ENCODE results near the gene NPPB. TPM values are rescaled to one million over a fixed set of nuclear protein-coding genes. Genes with fewer than 3 reads are reported as not detected.
A peak's percentile ranks its signal among the peaks of the same experiment; 100 is the strongest.

The NPPB gene
- total and polyA plus RNA-seq, 9 of the 15 experiments (the other 6 are each of a cell fraction or from before 2014, with no cell fraction given), result not detected

DNA sequence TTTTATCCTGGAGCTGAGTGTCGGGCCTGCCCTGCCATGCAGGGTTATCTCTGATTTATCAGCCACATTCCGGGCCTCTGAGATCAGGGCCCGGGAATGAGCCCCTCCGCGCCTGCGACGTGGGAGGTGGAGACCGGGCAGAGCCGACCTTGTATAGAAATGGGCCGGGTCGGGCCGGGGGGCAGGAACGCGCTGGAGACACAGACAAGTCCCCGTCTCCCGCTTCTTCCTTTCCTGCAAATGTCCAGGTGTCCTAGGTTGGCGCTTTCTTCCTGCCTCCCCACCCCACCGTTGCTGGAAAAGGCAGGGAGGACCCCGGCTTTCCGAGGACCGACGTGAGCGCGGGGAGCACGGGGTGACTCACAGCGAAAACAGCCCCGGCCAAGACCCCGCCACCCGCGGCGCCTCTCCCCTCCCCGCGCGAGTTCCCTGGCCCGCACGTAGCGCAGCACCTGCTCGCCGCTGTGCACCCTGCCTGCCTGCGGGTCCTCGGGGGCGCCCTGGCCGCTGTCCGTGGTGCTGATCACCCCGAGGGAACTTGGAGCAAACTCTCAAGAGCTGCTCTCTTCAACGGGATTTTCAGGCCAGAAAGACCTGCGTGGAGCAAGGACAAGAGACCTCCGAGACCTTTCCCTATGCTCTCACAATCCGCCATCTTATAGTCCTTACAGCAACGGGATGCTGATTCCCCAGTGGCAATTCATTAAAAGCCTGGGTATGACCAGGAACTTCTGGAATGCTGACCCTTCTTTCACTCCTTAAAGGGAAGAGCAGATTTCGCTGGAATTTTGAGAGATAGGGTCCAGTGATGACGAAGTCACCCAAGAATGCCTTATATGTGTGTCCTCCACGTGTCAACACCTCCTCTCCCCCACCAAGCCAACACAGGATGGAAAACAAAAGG, 475 bp upstream of the NPPB start (continued):
- no peak for TF ChIP-seq ZNF717 (CRISPR knock-in tag; IDR thresholded peaks at IDR 0.05)
- no peak for TF ChIP-seq PTBP1 (IDR thresholded peaks at IDR 0.05; ENCODE audit: low read depth, low read length)
- TF ChIP-seq C11orf30 (IDR thresholded peaks at IDR 0.05; ENCODE audit: low read depth), result no peak
- no peak for TF ChIP-seq ZFP30 (CRISPR knock-in tag; IDR thresholded peaks at IDR 0.05; ENCODE audit: borderline replicate concordance)
- no peak for TF ChIP-seq KAT2B (IDR thresholded peaks at IDR 0.05; ENCODE audit: low read depth, low read length)
- no peak for TF ChIP-seq POLR2B (IDR thresholded peaks at IDR 0.05; ENCODE audit: low read depth, partially characterized antibody)
- no peak for TF ChIP-seq MEF2A (IDR thresholded peaks at IDR 0.05; ENCODE audit: control insufficient read depth, low read depth, low read length)
- no peak for TF ChIP-seq ILF3 (IDR thresholded peaks at IDR 0.05; ENCODE audit: borderline replicate concordance)
- TF ChIP-seq NFYB (IDR thresholded peaks at IDR 0.05; ENCODE audit: extremely low read depth, insufficient read length), result no peak
- no peak for TF ChIP-seq ZNF589 (CRISPR knock-in tag; IDR thresholded peaks at IDR 0.05; ENCODE audit: low read depth)
- TF ChIP-seq, protein P1, sequence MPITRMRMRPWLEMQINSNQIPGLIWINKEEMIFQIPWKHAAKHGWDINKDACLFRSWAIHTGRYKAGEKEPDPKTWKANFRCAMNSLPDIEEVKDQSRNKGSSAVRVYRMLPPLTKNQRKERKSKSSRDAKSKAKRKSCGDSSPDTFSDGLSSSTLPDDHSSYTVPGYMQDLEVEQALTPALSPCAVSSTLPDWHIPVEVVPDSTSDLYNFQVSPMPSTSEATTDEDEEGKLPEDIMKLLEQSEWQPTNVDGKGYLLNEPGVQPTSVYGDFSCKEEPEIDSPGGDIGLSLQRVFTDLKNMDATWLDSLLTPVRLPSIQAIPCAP (CRISPR knock-in tag; IDR thresholded peaks at IDR 0.05; ENCODE audit: borderline replicate concordance), result peak; percentile 71; the same call in 1 of the 2 replicates
- peak; percentile 99 for TF ChIP-seq EHMT2 (IDR thresholded peaks at IDR 0.05)
- TF ChIP-seq, protein P2, sequence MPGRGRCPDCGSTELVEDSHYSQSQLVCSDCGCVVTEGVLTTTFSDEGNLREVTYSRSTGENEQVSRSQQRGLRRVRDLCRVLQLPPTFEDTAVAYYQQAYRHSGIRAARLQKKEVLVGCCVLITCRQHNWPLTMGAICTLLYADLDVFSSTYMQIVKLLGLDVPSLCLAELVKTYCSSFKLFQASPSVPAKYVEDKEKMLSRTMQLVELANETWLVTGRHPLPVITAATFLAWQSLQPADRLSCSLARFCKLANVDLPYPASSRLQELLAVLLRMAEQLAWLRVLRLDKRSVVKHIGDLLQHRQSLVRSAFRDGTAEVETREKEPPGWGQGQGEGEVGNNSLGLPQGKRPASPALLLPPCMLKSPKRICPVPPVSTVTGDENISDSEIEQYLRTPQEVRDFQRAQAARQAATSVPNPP (IDR thresholded peaks at IDR 0.05; ENCODE audit: borderline replicate concordance, insufficient read depth, insufficient read length), result no peak
- no peak for TF ChIP-seq PHF8 (IDR thresholded peaks at IDR 0.05; ENCODE audit: borderline replicate concordance, low read length)
- no peak for TF ChIP-seq ELF4 (CRISPR knock-in tag; IDR thresholded peaks at IDR 0.05)
- no peak for TF ChIP-seq MYBL2 (IDR thresholded peaks at IDR 0.05; ENCODE audit: low read depth)
- no peak for TF ChIP-seq MYBL2 (CRISPR knock-in tag; IDR thresholded peaks at IDR 0.05; ENCODE audit: borderline replicate concordance)
- TF ChIP-seq, protein P3, sequence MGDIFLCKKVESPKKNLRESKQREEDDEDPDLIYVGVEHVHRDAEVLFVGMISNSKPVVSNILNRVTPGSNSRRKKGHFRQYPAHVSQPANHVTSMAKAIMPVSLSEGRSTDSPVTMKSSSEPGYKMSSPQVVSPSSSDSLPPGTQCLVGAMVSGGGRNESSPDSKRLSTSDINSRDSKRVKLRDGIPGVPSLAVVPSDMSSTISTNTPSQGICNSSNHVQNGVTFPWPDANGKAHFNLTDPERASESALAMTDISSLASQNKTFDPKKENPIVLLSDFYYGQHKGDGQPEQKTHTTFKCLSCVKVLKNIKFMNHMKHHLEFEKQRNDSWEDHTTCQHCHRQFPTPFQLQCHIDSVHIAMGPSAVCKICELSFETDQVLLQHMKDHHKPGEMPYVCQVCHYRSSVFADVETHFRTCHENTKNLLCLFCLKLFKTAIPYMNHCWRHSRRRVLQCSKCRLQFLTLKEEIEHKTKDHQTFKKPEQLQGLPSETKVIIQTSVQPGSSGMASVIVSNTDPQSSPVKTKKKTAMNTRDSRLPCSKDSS (IDR thresholded peaks at IDR 0.05; ENCODE audit: low read depth, partially characterized antibody), result no peak
- TF ChIP-seq ZNF232 (CRISPR knock-in tag; IDR thresholded peaks at IDR 0.05), result peak; percentile 96
- TF ChIP-seq, protein P4, sequence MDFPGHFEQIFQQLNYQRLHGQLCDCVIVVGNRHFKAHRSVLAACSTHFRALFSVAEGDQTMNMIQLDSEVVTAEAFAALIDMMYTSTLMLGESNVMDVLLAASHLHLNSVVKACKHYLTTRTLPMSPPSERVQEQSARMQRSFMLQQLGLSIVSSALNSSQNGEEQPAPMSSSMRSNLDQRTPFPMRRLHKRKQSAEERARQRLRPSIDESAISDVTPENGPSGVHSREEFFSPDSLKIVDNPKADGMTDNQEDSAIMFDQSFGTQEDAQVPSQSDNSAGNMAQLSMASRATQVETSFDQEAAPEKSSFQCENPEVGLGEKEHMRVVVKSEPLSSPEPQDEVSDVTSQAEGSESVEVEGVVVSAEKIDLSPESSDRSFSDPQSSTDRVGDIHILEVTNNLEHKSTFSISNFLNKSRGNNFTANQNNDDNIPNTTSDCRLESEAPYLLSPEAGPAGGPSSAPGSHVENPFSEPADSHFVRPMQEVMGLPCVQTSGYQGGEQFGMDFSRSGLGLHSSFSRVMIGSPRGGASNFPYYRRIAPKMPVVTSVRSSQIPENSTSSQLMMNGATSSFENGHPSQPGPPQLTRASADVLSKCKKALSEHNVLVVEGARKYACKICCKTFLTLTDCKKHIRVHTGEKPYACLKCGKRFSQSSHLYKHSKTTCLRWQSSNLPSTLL (IDR thresholded peaks at IDR 0.05), result no peak
- no peak for TF ChIP-seq FOXK1 (CRISPR knock-in tag; IDR thresholded peaks at IDR 0.05; ENCODE audit: borderline replicate concordance)

All from K562 (cell line).